Smooth muscle cell (in vitro differentiated cells): ENCODE results near the gene ADAMTS7. TPM values are rescaled to one million over a fixed set of nuclear protein-coding genes. Genes with fewer than 3 reads are reported as not detected.
"Not testable (repeated sequence)": the region's sequence is repeated elsewhere in the genome, so short reads cannot be mapped to it uniquely, and the experiment has no call there.

ENCODE experiments used
- DNase-seq: peaks from one replicate; lab custom pipeline; 2025; ENCODE audit not compliant: unreplicated experiment; lab: John Stamatoyannopoulos, UW
- H2AFZ ChIP-seq: fragments of 200-600 bp; sonication (generic); 2 replicates; pipeline ENCODE4 v1.6.0; 2016; ENCODE audit warnings: antibody characterized with exemption, low read depth, mild to moderate bottlenecking
- H3F3A ChIP-seq: fragments of 200-600 bp; sonication (generic); 2 replicates; pipeline ENCODE4 v1.6.0; 2017; ENCODE audit warnings: antibody characterized with exemption, low read depth
- H3K27ac ChIP-seq: fragments of 200-600 bp; sonication (generic); 2 replicates; pipeline ENCODE4 v1.5.1; 2016; ENCODE audit warnings: low read depth, mild to moderate bottlenecking
- H3K27me3 ChIP-seq: fragments of 200-600 bp; sonication (generic); 2 replicates; pipeline ENCODE4 v1.6.1; 2016; ENCODE audit warnings: low read depth, mild to moderate bottlenecking
- H3K36me3 ChIP-seq: fragments of 200-600 bp; sonication (generic); 2 replicates; pipeline ENCODE4 v1.5.1; 2016; ENCODE audit warnings: low read depth
- H3K4me1 ChIP-seq: fragments of 200-600 bp; sonication (generic); 2 replicates; pipeline ENCODE4 v1.5.1; 2016; ENCODE audit warnings: low read depth
- H3K4me2 ChIP-seq: fragments of 200-600 bp; sonication (generic); 2 replicates; pipeline ENCODE4 v1.6.0; 2016; ENCODE audit warnings: mild to moderate bottlenecking
- H3K4me3 ChIP-seq: fragments of 200-600 bp; sonication (generic); 2 replicates; pipeline ENCODE4 v1.5.1; 2016; ENCODE audit warnings: mild to moderate bottlenecking
- H3K79me2 ChIP-seq: fragments of 200-600 bp; sonication (generic); 2 replicates; pipeline ENCODE4 v1.6.0; 2016; ENCODE audit warnings: low read depth, mild to moderate bottlenecking
- H3K9ac ChIP-seq: fragments of 200-600 bp; sonication (generic); 2 replicates; pipeline ENCODE4 v1.6.0; 2016; ENCODE audit warnings: low read depth
- H3K9me3 ChIP-seq: fragments of 200-600 bp; sonication (generic); replicated peaks from 2 replicates; pipeline ENCODE4 v1.5.1; 2016; ENCODE audit warnings: low read depth
- H4K20me1 ChIP-seq: fragments of 200-600 bp; sonication (generic); 2 replicates; pipeline ENCODE4 v1.6.0; 2016; ENCODE audit warnings: low read depth
- CTCF ChIP-seq: fragments of 200-600 bp; sonication (generic); IDR thresholded peaks from 2 replicates; pipeline ENCODE4 v1.5.1; 2017; ENCODE audit warnings: borderline replicate concordance, mild to moderate bottlenecking, antibody characterized with exemption; ENCODE audit not compliant: insufficient read depth, poor library complexity, severe bottlenecking
- WGBS: methylation state at CpG from one replicate; pipeline ENCODE4 v1.1.7; 2016; ENCODE audit warnings: low lambda C conversion rate; 5-methylcytosine and 5-hydroxymethylcytosine counted together
- polyA plus RNA-seq: library from polyadenylated mRNA; unstranded; fragments of >200 nt; fragmentation: Nextera tagmentation; extraction: Ambion mirVana; gene quantifications from 2 replicates; pipeline ENCODE4 v1.2.1, GENCODE V29; 2016
- total RNA-seq: library from RNA; depleted of rRNA; stranded (reverse); fragments of >200 nt; gene quantifications from 2 replicates; pipeline ENCODE4 v1.2.3, GENCODE V29; 2014

ADAMTS7 gene
- total and polyA plus RNA-seq, 2 experiments from 2014 or later, result 11.0 to 11.2 TPM

- no peaks in the 10 kb centered on the region for H3K36me3 ChIP-seq
- no peak for DNase-seq
- H3K27me3 ChIP-seq, result no peaks in the 10 kb centered on the region
- no peaks in the 10 kb centered on the region for H4K20me1 ChIP-seq
- no peaks in the 10 kb centered on the region for H3F3A ChIP-seq
- 91% methylated on average over 2 of the region's 2 CpGs for WGBS
- no peak overlapping the region for H3K4me3 ChIP-seq
- H3K27ac ChIP-seq, result no peak overlapping the region
- no peak for TF ChIP-seq CTCF
- no peaks in the 10 kb centered on the region for H3K79me2 ChIP-seq
- no peak overlapping the region for H2AFZ ChIP-seq
- no peak overlapping the region for H3K9ac ChIP-seq
- H3K4me1 ChIP-seq, result peaks cover 5% of the 10 kb centered on the region
- no peaks in the 10 kb centered on the region for H3K9me3 ChIP-seq
- H3K4me2 ChIP-seq, result no peak overlapping the region
Measured at GRCh38 chr15:78854833-78855372, 43.6 kb upstream of the ADAMTS7 start.

- H4K20me1 ChIP-seq, result no peaks in the 10 kb centered on the region
- no peaks in the 10 kb centered on the region for H3K79me2 ChIP-seq
- H3K27ac ChIP-seq, result no peak overlapping the region
- H3K9ac ChIP-seq, result no peak overlapping the region
- H3K4me2 ChIP-seq, result no peak overlapping the region
- TF ChIP-seq CTCF, result no peak
- 93% methylated on average over 6 of the region's 6 CpGs for WGBS
- no peaks in the 10 kb centered on the region for H3K27me3 ChIP-seq
- H3K4me3 ChIP-seq, result no peak overlapping the region
- no peaks in the 10 kb centered on the region for H3K9me3 ChIP-seq
- H3K36me3 ChIP-seq, result no peaks in the 10 kb centered on the region
- no peak overlapping the region for H2AFZ ChIP-seq
- peaks cover 5% of the 10 kb centered on the region for H3K4me1 ChIP-seq
- H3F3A ChIP-seq, result no peaks in the 10 kb centered on the region
- DNase-seq, result no peak
Measured at GRCh38 chr15:78853500-78853899, 42.2 kb upstream of the ADAMTS7 start.

GRCh38 chr15:78850941-78851755, 39.9 kb upstream of the ADAMTS7 start:
- H3K4me3 ChIP-seq, result no peak overlapping the region
- H3K79me2 ChIP-seq, result no peaks in the 10 kb centered on the region
- no peak for DNase-seq
- no peak overlapping the region for H3K4me2 ChIP-seq
- no peaks in the 10 kb centered on the region for H3K27me3 ChIP-seq
- H3F3A ChIP-seq, result no peaks in the 10 kb centered on the region
- no peaks in the 10 kb centered on the region for H3K36me3 ChIP-seq
- no peak for TF ChIP-seq CTCF
- no peaks in the 10 kb centered on the region for H3K9me3 ChIP-seq
- no peak overlapping the region for H2AFZ ChIP-seq
- no peak overlapping the region for H3K27ac ChIP-seq
- H3K4me1 ChIP-seq, result peaks cover 5% of the 10 kb centered on the region
- no peak overlapping the region for H3K9ac ChIP-seq
- H4K20me1 ChIP-seq, result no peaks in the 10 kb centered on the region
- 30% methylated on average over 6 of the region's 6 CpGs for WGBS

- H3K9ac ChIP-seq, result no peak overlapping the region
- H3K9me3 ChIP-seq, result no peaks in the 10 kb centered on the region
- no peaks in the 10 kb centered on the region for H3F3A ChIP-seq
- no peaks in the 10 kb centered on the region for H4K20me1 ChIP-seq
- no peaks in the 10 kb centered on the region for H3K36me3 ChIP-seq
- peaks cover 5% of the 10 kb centered on the region for H3K4me1 ChIP-seq
- WGBS, result 93% methylated on average over 2 of the region's 2 CpGs
- no peak overlapping the region for H3K4me2 ChIP-seq
- H3K27ac ChIP-seq, result no peak overlapping the region
- DNase-seq, result no peak
- no peak for TF ChIP-seq CTCF
- H3K27me3 ChIP-seq, result no peaks in the 10 kb centered on the region
- H3K79me2 ChIP-seq, result no peaks in the 10 kb centered on the region
- no peak overlapping the region for H2AFZ ChIP-seq
- no peak overlapping the region for H3K4me3 ChIP-seq
Measured at GRCh38 chr15:78850352-78850751, 39.1 kb upstream of the ADAMTS7 start.

GRCh38 chr15:78847387-78847906, 36.2 kb upstream of the ADAMTS7 start:
- 87% methylated on average over 15 of the region's 15 CpGs for WGBS
- H3K27me3 ChIP-seq, H3F3A ChIP-seq, H3K4me1 ChIP-seq, DNase-seq, H3K79me2 ChIP-seq, H3K4me2 ChIP-seq, H3K9ac ChIP-seq, H4K20me1 ChIP-seq, H3K36me3 ChIP-seq, H2AFZ ChIP-seq, H3K9me3 ChIP-seq, H3K27ac ChIP-seq, H3K4me3 ChIP-seq: not testable (repeated sequence)
